SK-N-SH treated with all-trans-retinoic acid at 6 μM for 48 hours (cell line): ENCODE measurements around the gene GSTA1.

Experiments
- ATAC-seq: fragments of 200-7000 bp; cut with Tn5 transposase; 3 replicates; pipeline ENCODE4 v1.9.1; 2020; ENCODE audit warnings: mild to moderate bottlenecking, moderate library complexity
- ARNTL ChIP-seq: fragments of 450-650 bp; formaldehyde crosslinking; IDR thresholded peaks from 2 replicates; pipeline ENCODE4 v1.5.0; 2020; ENCODE audit warnings: low read depth, mild to moderate bottlenecking, moderate library complexity, borderline replicate concordance
- BACH2 ChIP-seq: fragments of 250-450 bp; sonication (Bioruptor Pico); IDR thresholded peaks from 2 replicates; pipeline ENCODE4 v1.9.0; 2021; ENCODE audit warnings: mild to moderate bottlenecking, borderline replicate concordance
- CSDC2 ChIP-seq: fragments of 250-450 bp; sonication (Bioruptor Pico); IDR thresholded peaks from 2 replicates; pipeline ENCODE4 v1.5.0; 2020; ENCODE audit warnings: mild to moderate bottlenecking, moderate library complexity
- ESRRG ChIP-seq: fragments of 250-450 bp; sonication (Bioruptor Pico); IDR thresholded peaks from 2 replicates; pipeline ENCODE4 v1.6.1; 2021; ENCODE audit warnings: mild to moderate bottlenecking
- GLIS3 ChIP-seq: fragments of 250-450 bp; sonication (Bioruptor Pico); IDR thresholded peaks from 2 replicates; pipeline ENCODE4 v1.5.0; 2020; ENCODE audit warnings: mild to moderate bottlenecking, moderate library complexity
- ISL1 ChIP-seq: fragments of 250-450 bp; sonication (Bioruptor Pico); IDR thresholded peaks from 2 replicates; pipeline ENCODE4 v2.1.2; 2022; ENCODE audit warnings: mild to moderate bottlenecking, moderate library complexity
- OSR1 ChIP-seq: fragments of 250-450 bp; sonication (Bioruptor Pico); IDR thresholded peaks from 2 replicates; pipeline ENCODE4 v1.8.0; 2022; ENCODE audit warnings: moderate library complexity, mild to moderate bottlenecking, inconsistent platforms
- PPARA ChIP-seq: fragments of 250-450 bp; sonication (Bioruptor Pico); IDR thresholded peaks from 2 replicates; pipeline ENCODE4 v1.5.0; 2020; ENCODE audit warnings: mild to moderate bottlenecking, borderline replicate concordance
- RARB ChIP-seq: fragments of 250-450 bp; sonication (Bioruptor Pico); IDR thresholded peaks from 2 replicates; pipeline ENCODE4 v1.8.0; 2021; ENCODE audit warnings: mild to moderate bottlenecking, moderate library complexity
- SNAI2 ChIP-seq: fragments of 250-450 bp; sonication (Bioruptor Pico); IDR thresholded peaks from 2 replicates; pipeline ENCODE4 v1.5.0; 2020; ENCODE audit warnings: mild to moderate bottlenecking, moderate library complexity
- TCF4 ChIP-seq: fragments of 250-450 bp; sonication (Bioruptor Pico); IDR thresholded peaks from 2 replicates; pipeline ENCODE4 v1.8.0; 2021; ENCODE audit warnings: mild to moderate bottlenecking, moderate library complexity, borderline replicate concordance
- TOX ChIP-seq: fragments of 250-450 bp; sonication (Bioruptor Pico); IDR thresholded peaks from 2 replicates; pipeline ENCODE4 v1.8.0; 2021; ENCODE audit warnings: mild to moderate bottlenecking, moderate library complexity, borderline replicate concordance
- ZC3H10 ChIP-seq: fragments of 250-450 bp; sonication (Bioruptor Pico); IDR thresholded peaks from 2 replicates; pipeline ENCODE4 v1.5.1; 2021; ENCODE audit warnings: mild to moderate bottlenecking, moderate library complexity
- ZFP3 ChIP-seq: fragments of 250-450 bp; sonication (Bioruptor Pico); IDR thresholded peaks from 2 replicates; pipeline ENCODE4 v1.5.0; 2020; ENCODE audit warnings: mild to moderate bottlenecking, moderate library complexity
- ZFP30 ChIP-seq: fragments of 450-650 bp; formaldehyde crosslinking; IDR thresholded peaks from 2 replicates; pipeline ENCODE4 v1.5.0; 2022; ENCODE audit warnings: mild to moderate bottlenecking, moderate library complexity
- ZNF70 ChIP-seq: fragments of 450-650 bp; formaldehyde crosslinking; IDR thresholded peaks from 2 replicates; pipeline ENCODE4 v1.5.0; 2020; ENCODE audit warnings: mild to moderate bottlenecking, moderate library complexity
- ZNF8 ChIP-seq: fragments of 450-650 bp; formaldehyde crosslinking; IDR thresholded peaks from 2 replicates; pipeline ENCODE4 v1.5.0; 2020; ENCODE audit warnings: mild to moderate bottlenecking, moderate library complexity
- TF ChIP-seq, protein P1 (sequence below): fragments of 250-450 bp; sonication (Bioruptor Pico); IDR thresholded peaks from 2 replicates; pipeline ENCODE4 v1.5.1; 2020; ENCODE audit warnings: low read depth, mild to moderate bottlenecking, moderate library complexity
- TF ChIP-seq, protein P2 (sequence below): fragments of 250-450 bp; sonication (Bioruptor Pico); IDR thresholded peaks from 2 replicates; pipeline ENCODE4 v1.5.1; 2021; ENCODE audit warnings: mild to moderate bottlenecking, moderate library complexity
- TF ChIP-seq, protein P3 (sequence below): fragments of 250-450 bp; sonication (Bioruptor Pico); IDR thresholded peaks from 2 replicates; pipeline ENCODE4 v1.8.0; 2020; ENCODE audit warnings: mild to moderate bottlenecking, moderate library complexity, borderline replicate concordance
- TF ChIP-seq, protein P4 (sequence below): fragments of 250-450 bp; sonication (Bioruptor Pico); IDR thresholded peaks from 2 replicates; pipeline ENCODE4 v1.8.0; 2021; ENCODE audit warnings: low read depth, mild to moderate bottlenecking, moderate library complexity, borderline replicate concordance

The GSTA1 gene

DNA sequence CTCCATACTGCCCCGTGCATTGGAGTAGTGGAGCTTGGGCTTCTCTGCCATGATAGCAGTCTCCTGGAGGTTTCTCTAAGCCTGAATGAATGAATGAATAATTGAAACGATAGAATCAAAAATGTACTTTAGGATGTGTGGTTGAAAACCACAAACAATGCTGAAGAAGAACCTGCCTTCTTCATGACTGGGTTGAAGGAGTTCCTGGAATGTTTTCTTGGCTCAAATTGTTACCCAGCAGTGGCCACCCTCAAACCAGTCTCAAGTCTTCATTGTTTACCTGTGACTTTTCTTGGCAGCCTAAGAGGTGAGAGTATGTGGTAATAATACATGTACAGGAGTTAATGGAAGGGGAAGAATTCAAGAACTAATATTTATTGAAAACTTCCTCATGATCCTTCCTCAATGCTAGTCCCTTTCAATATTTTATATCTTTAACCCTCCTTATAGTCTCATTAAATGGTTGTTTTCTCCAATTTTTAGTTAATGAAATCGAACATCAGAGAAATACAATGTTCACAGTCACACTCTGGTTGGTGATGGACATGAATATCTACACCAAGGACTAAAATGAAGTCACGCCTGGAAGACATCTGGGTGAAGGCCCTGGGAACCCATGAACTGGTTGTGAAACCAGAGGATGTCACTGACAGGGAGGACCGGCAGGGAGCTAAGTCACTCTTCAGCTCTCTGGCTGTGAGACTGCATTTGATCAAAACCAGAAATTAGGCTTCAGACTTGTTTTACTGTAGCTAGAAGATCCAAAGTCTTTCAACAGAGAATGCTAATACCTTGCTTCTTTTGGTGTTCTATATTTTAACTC is 37.4 kb upstream of the GSTA1 start, which contains the start of gene GSTA5:
TSS of gene GSTA5 (minus strand) at position 51 of the 823 bp plus-strand sequence.
- no peak for ATAC-seq
- TF ChIP-seq ZFP3 (CRISPR knock-in tag), result no peak
- TF ChIP-seq, protein P1, sequence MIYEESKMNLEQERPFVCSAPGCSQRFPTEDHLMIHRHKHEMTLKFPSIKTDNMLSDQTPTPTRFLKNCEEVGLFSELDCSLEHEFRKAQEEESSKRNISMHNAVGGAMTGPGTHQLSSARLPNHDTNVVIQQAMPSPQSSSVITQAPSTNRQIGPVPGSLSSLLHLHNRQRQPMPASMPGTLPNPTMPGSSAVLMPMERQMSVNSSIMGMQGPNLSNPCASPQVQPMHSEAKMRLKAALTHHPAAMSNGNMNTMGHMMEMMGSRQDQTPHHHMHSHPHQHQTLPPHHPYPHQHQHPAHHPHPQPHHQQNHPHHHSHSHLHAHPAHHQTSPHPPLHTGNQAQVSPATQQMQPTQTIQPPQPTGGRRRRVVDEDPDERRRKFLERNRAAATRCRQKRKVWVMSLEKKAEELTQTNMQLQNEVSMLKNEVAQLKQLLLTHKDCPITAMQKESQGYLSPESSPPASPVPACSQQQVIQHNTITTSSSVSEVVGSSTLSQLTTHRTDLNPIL (CRISPR knock-in tag), result no peak
- no peak for TF ChIP-seq BACH2 (CRISPR knock-in tag)
- TF ChIP-seq ZC3H10 (CRISPR knock-in tag), result no peak
- TF ChIP-seq RARB (CRISPR knock-in tag), result no peak
- no peak for TF ChIP-seq ZFP30 (CRISPR knock-in tag)
- no peak for TF ChIP-seq ZNF70 (CRISPR knock-in tag)
- no peak for TF ChIP-seq SNAI2 (CRISPR knock-in tag)
- no peak for TF ChIP-seq GLIS3 (CRISPR knock-in tag)
- TF ChIP-seq, protein P2, sequence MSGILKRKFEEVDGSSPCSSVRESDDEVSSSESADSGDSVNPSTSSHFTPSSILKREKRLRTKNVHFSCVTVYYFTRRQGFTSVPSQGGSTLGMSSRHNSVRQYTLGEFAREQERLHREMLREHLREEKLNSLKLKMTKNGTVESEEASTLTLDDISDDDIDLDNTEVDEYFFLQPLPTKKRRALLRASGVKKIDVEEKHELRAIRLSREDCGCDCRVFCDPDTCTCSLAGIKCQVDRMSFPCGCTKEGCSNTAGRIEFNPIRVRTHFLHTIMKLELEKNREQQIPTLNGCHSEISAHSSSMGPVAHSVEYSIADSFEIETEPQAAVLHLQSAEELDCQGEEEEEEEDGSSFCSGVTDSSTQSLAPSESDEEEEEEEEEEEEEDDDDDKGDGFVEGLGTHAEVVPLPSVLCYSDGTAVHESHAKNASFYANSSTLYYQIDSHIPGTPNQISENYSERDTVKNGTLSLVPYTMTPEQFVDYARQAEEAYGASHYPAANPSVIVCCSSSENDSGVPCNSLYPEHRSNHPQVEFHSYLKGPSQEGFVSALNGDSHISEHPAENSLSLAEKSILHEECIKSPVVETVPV (CRISPR knock-in tag), result no peak
- TF ChIP-seq ZNF8 (CRISPR knock-in tag), result no peak
- TF ChIP-seq ARNTL, result no peak
- no peak for TF ChIP-seq ISL1 (CRISPR knock-in tag)
- TF ChIP-seq TOX (CRISPR knock-in tag), result no peak
- TF ChIP-seq, protein P3, sequence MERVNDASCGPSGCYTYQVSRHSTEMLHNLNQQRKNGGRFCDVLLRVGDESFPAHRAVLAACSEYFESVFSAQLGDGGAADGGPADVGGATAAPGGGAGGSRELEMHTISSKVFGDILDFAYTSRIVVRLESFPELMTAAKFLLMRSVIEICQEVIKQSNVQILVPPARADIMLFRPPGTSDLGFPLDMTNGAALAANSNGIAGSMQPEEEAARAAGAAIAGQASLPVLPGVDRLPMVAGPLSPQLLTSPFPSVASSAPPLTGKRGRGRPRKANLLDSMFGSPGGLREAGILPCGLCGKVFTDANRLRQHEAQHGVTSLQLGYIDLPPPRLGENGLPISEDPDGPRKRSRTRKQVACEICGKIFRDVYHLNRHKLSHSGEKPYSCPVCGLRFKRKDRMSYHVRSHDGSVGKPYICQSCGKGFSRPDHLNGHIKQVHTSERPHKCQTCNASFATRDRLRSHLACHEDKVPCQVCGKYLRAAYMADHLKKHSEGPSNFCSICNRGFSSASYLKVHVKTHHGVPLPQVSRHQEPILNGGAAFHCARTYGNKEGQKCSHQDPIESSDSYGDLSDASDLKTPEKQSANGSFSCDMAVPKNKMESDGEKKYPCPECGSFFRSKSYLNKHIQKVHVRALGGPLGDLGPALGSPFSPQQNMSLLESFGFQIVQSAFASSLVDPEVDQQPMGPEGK, result no peak
- TF ChIP-seq OSR1, result no peak
- TF ChIP-seq, protein P4, sequence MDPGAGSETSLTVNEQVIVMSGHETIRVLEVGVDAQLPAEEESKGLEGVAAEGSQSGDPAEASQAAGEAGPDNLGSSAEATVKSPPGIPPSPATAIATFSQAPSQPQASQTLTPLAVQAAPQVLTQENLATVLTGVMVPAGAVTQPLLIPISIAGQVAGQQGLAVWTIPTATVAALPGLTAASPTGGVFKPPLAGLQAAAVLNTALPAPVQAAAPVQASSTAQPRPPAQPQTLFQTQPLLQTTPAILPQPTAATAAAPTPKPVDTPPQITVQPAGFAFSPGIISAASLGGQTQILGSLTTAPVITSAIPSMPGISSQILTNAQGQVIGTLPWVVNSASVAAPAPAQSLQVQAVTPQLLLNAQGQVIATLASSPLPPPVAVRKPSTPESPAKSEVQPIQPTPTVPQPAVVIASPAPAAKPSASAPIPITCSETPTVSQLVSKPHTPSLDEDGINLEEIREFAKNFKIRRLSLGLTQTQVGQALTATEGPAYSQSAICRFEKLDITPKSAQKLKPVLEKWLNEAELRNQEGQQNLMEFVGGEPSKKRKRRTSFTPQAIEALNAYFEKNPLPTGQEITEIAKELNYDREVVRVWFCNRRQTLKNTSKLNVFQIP (CRISPR knock-in tag), result no peak

DNA sequence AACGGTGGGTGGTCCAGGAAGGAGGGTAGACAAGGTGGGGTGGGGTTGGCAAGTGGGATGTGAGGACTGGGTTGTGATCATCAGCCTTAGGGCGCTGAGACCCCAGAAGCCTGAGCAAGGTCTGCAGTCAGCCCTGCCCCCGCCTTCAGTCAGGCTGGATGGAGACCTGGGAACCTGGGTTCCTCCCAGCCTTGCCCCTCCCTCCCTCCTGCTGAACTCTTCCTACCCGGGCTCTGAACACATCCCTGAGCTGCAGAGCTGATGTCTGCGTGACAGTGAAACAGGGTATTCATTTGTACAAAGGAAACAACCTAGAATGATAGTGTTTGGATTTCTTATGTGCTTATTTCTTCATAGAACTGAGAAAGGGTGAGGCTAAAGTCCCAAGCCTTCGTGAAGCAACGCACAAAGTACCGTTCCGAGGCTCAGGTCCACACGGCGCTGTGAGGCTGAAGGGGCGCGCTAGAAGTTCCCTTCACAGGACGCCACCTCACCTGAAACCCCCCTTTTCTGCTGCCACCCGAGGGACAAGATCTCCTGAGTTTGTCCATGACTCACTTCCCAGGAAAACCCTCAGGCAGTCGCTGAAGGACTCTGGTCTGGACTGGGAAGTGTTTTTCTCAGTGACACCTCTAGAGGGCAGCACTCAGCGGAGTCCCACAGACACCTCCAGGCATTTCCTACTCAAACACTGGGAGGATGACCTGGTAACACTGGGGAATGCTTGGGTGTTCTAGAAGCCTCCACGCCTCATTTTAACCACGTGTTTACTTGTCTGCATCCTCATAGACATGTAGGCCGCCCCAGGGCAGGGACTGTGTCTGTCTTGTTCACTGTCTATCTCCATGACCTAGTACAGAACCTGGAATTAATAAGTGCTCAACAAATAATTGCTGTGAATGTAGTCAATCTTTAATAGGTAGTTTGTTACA is 35.8 kb upstream of the GSTA1 start:
- peak; percentile 99 for ATAC-seq
- TF ChIP-seq, protein P4 (CRISPR knock-in tag), result no peak
- TF ChIP-seq TCF4 (CRISPR knock-in tag) (no peak), ZC3H10 (CRISPR knock-in tag) (no peak), OSR1 (no peak), ARNTL (no peak), ZFP30 (CRISPR knock-in tag) (no peak), PPARA (CRISPR knock-in tag) (no peak), SNAI2 (CRISPR knock-in tag) (no peak), CSDC2 (CRISPR knock-in tag) (no peak), TOX (CRISPR knock-in tag) (no peak), BACH2 (CRISPR knock-in tag) (no peak), ESRRG (CRISPR knock-in tag) (no peak)
- TF ChIP-seq, protein P2 (CRISPR knock-in tag), result no peak
- TF ChIP-seq, protein P1 (CRISPR knock-in tag), result no peak
- TF ChIP-seq, protein P3, result no peak
